Measurements from ENCODE around the gene PARL. TPM values are rescaled to one million over a fixed set of nuclear protein-coding genes. Genes with fewer than 3 reads are reported as not detected.

The PARL gene
- total and polyA plus RNA-seq, 9 of the 15 experiments (the other 6 are each of a cell fraction or from before 2014, with no cell fraction given): 39.5 to 82.4 (median 57.4) TPM

DNA sequence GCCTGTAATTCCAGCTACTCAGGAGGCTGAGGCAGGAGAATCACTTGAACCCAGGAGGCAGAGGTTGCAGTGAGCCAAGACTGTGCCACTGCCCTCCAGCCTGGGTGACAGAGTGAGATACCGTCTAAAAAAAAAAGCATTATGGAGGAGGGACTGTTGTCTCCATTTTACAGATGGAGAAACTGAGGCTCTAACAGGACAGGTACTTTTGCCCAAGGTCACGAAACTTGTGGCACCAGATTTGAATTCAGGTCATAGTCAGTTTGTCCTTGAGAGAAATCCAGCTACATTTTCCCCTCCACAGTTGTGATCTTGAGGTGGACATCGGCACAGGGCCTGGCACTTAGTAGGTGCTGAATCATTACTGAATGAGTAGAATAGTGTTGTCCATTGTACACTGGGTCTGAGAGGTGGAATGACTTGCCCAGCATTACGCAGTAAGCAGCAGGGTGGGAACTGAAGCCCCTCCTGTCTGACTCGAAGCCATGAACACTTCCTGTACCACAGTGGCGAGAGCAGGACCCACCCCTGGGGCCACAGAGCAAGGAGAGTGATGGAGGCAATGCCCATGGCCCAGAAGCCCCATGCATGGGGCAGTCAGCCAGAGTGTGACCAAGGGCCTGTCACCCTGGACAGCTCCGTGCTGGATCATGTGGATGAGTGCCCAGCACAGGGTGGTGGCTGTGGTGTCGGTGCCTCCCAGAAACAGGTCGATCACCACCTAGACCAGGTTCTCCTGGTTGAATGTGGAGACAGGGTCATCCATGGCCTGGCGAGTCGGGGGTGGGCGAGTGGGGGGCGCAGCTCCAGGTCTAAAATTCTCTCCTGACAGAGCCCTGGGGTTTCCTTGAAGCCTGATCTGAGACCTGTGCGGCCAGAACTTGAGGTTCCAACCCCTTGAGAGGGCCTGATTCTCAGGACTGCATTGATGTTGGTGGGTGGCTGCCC lies 20.4 kb upstream of the PARL start (continued):
- no peak for TF ChIP-seq TSHZ1 (CRISPR knock-in tag; IDR thresholded peaks at IDR 0.05)
- no peak for TF ChIP-seq TCF7L2 (IDR thresholded peaks at IDR 0.05; ENCODE audit: low read depth, low read length)
- TF ChIP-seq, protein P1, sequence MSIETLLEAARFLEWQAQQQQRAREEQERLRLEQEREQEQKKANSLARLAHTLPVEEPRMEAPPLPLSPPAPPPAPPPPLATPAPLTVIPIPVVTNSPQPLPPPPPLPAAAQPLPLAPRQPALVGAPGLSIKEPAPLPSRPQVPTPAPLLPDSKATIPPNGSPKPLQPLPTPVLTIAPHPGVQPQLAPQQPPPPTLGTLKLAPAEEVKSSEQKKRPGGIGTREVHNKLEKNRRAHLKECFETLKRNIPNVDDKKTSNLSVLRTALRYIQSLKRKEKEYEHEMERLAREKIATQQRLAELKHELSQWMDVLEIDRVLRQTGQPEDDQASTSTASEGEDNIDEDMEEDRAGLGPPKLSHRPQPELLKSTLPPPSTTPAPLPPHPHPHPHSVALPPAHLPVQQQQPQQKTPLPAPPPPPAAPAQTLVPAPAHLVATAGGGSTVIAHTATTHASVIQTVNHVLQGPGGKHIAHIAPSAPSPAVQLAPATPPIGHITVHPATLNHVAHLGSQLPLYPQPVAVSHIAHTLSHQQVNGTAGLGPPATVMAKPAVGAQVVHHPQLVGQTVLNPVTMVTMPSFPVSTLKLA (conservative IDR thresholded peaks at IDR 0.05): no peak
- no peak for TF ChIP-seq PYGO2 (tag; IDR thresholded peaks at IDR 0.05)
- no peak for TF ChIP-seq EWSR1 (IDR thresholded peaks at IDR 0.05; ENCODE audit: borderline replicate concordance, low read depth, partially characterized antibody)
- TF ChIP-seq, protein P2, sequence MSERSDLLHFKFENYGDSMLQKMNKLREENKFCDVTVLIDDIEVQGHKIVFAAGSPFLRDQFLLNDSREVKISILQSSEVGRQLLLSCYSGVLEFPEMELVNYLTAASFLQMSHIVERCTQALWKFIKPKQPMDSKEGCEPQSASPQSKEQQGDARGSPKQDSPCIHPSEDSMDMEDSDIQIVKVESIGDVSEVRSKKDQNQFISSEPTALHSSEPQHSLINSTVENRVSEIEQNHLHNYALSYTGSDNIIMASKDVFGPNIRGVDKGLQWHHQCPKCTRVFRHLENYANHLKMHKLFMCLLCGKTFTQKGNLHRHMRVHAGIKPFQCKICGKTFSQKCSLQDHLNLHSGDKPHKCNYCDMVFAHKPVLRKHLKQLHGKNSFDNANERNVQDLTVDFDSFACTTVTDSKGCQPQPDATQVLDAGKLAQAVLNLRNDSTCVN (CRISPR knock-in tag; IDR thresholded peaks at IDR 0.05): no peak
- no peak for TF ChIP-seq ZNF830 (CRISPR knock-in tag; IDR thresholded peaks at IDR 0.05)
- TF ChIP-seq, protein P3, sequence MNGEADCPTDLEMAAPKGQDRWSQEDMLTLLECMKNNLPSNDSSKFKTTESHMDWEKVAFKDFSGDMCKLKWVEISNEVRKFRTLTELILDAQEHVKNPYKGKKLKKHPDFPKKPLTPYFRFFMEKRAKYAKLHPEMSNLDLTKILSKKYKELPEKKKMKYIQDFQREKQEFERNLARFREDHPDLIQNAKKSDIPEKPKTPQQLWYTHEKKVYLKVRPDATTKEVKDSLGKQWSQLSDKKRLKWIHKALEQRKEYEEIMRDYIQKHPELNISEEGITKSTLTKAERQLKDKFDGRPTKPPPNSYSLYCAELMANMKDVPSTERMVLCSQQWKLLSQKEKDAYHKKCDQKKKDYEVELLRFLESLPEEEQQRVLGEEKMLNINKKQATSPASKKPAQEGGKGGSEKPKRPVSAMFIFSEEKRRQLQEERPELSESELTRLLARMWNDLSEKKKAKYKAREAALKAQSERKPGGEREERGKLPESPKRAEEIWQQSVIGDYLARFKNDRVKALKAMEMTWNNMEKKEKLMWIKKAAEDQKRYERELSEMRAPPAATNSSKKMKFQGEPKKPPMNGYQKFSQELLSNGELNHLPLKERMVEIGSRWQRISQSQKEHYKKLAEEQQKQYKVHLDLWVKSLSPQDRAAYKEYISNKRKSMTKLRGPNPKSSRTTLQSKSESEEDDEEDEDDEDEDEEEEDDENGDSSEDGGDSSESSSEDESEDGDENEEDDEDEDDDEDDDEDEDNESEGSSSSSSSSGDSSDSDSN (IDR thresholded peaks at IDR 0.05; ENCODE audit: borderline replicate concordance in 1 of 2, low read depth in 2 of 2, low read length in 2 of 2): no peak
